T47D (cell line): ENCODE data around the gene FCN1.

Source experiments
- DNase-seq, 2 experiments: peaks; one replicate each; pipeline versions ENCODE4 v3.0.0 to v3.0.0-alpha.2; 2011 to 2012; ENCODE audit warnings: low read depth in 1 of 2, low spot score in 1 of 2
- JUND ChIP-seq: IDR thresholded peaks from 2 replicates; pipeline ENCODE4 v1.6.1; 2012; ENCODE audit warnings: low read depth
- in situ Hi-C: cut with HindIII; loops from 2 replicates; pipeline ENCODE4 v1.10.0; 2016; ENCODE audit warnings: low sequenced_read_pairs, low pct_unique_long_range_greater_than_20kb

The FCN1 gene

DNA sequence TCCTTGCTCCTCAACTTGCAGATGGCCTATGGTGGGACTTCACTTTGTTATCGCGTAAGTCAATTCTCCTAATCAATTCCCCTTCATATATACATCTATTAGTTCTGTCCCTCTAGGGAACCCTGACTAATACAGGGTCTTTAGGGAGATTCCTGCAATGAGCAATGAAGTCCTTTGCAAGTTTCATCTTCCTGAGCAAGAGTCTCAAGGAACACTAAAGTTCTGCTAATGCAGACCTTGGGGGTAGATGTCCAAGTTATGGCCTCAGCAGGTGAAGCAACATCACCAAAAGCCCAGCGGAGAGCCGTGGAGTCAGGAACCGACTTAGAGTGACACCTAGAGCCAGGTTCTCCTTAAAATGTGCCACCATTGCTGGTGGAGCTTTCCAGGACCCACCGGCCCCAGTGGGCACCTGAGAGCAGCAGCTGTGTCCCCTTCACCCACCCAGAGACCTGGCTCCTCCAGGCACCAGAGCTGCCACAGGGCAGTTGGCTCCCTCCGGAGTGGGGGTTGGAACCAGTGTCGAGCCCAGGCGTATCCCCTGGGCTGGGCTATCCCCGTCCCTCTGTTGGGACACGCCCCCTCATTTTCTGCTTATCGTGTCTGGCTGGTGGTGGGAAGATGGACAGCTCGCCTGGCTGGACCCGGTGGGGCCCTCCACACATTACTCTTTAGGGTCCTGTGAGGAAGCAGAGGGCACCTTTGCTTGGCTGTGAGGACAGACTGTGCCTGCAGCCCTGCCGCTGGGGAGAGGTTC is 10.9 kb upstream of the FCN1 start:
- no peak for TF ChIP-seq JUND
- in situ Hi-C loops: no loop called here
- no peak for DNase-seq

DNA sequence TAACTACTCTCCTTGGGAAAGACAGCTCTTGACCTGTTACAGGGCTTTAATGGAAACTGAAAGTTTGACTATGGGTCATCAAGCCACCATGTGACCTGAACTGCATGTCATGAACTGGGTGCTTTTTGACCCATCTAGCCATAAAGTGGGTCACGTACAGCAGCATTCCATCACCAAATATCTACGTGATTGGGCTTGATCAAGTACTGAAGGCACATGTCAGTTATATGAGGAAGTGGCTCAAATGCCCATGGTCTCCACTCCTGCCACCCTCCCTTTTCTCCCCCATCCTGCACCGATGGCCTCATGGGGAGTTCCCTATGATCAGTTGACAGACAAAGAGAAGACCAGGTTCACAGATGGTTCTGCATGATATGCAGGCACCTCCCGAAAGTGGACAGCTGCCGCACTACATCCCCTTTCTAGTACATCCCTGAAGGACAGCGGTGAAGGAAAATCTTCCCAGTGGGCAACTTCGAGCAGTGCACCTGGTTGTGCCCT is 7.3 kb upstream of the FCN1 start:
- DNase-seq: no peak
- no peak for TF ChIP-seq JUND
- in situ Hi-C loops: no loop called here

DNA sequence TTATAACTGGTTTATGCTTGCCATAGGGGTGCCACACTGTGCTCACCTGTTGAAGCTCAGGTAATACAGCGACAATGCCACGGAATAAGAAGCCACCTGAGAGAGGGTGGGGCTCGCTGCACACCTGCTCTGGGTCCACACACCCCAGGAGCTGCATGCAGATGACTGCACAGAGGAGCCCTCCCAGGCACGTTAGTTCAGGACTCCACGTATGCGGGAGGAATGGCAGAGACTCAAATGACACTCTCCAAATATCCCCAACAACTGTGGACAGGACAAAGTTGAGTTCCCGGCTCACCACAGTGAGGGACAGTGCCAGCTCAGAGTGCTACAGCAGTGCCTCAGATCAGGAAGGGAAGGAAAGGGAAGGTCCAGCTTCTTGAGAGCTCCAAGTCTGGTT is 5.8 kb upstream of the FCN1 start:
- no peak for TF ChIP-seq JUND
- DNase-seq: no peak
- in situ Hi-C loops: no loop called here

DNA sequence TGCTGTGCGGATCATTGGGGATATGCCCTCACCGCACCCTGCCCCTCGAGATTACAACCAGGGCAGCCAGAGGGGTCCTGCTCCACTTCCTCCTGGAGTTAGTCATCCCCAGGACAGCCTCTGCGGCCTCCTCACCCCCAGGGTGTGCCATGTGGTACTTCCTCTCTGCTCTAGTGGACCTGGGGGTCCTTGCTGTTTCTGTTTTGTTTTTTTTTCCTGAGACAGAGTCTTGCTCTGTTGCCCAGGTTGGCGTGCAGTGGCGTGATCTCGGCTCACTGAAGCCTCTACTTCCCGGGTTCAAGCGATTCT is 5.2 kb upstream of the FCN1 start:
- no peak for DNase-seq
- no peak for TF ChIP-seq JUND
- in situ Hi-C loops: no loop called here

DNA sequence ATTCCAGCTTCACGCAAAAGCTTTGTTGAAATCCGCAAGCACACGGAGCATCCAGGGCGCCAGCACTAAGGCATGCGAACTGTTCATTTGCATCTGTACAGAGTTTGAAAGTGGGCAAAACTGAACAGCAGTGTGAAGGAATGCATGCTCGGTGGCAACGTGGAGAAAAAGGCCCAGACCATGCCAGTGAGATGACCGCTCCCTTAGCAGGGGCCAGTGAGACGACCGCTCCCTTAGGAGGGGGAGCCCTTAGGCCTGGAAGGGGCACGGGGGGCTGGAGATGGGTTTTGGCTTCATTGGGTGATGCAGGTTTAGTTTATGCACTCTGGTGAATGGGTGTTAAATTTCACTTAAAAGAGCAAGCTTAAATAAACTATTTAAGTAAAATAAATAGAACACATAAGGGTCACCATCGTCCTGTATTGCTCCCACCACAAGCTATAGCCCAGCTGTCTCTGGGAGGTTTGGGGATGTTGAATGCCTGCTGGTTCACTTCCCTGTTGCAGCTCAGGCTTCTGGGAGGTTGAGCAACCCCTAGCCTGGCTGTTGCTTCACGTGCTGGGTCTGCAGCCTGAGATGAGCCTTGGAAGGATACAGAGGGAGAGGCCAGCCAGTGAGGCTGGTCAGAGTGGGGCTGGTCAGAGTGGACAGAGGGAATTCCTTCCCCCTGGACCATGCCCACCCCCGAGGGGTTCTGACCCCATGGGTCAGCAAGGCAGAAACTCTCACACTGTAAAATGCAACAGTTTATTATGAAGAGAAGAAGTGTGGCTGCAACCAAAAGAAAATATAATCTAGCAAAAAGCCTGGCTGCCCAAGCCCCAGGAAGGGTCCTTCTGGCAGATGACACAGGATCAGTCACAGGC is 4.6 kb upstream of the FCN1 start:
- TF ChIP-seq JUND: no peak
- DNase-seq: no peak
- in situ Hi-C loops: no loop called here

DNA sequence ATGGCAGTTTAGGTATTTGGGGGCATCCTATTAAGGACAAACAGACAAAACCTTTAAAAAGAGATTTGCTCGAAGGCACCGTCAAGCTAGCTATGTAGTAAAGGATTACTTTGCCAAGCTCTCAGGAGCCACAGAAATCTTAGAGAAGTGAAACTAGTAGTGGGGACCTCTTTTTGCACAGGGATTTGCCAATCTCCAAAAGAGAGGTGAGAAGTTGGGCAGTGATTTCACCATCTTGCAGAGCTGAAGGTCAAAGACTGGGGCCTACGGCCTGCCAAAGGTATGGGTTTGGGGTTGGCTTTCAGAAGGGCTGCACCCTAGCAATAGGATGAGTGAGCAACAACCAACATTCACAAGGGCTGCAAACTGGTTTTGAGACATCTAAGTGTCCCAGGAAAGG is 1.6 kb upstream of the FCN1 start:
- TF ChIP-seq JUND: no peak
- in situ Hi-C loops: no loop called here
- no peak for DNase-seq

DNA sequence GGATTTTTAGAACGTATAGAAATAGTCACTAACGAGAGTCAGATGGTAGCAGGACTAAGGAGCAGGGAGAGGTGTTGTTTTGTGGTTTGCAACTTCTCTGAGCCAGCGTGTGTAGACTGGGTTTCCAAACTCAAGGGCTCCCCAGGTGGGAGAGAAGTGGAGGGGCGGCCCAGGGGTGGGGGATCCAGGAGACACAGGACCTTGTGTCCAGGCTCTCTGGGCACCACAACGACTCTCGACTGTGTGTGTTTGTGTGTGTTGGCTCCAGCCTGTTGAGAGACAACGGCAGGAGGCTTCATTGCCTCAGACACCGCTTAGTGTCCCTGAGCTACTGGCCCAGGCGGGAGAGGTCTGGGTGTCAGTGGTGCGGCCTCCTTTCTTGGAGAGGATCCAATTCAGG is 934 bp upstream of the FCN1 start:
- no peak for TF ChIP-seq JUND
- no peak for DNase-seq
- in situ Hi-C loops: no loop called here

DNA sequence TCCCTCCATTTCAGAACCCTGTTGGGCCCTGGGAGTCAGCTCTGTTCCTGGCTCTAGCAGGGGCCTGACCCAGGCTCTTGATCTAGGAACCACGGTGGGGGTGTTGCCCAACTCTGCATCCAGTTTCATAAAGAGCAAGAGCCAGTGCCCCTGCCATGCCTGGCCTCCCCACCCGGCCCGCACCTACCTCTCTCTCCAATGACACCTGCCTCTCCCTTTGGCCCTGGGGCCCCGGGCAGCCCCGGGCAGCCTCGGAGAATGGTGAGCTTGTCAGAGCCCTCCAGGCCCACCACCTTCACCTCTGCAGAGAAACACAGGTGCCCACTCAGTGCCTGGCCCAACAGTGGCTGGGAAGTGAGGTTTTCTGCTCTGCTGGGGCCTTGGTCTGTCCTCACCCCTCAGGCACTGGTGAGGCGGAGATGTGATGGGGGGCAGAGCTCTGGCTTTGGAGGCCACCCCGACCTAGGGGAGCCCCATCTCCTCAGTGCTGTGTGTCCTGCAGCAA is 1.5 kb downstream of the FCN1 start:
- in situ Hi-C loops: no loop called here
- TF ChIP-seq JUND: no peak
- DNase-seq: no peak

DNA sequence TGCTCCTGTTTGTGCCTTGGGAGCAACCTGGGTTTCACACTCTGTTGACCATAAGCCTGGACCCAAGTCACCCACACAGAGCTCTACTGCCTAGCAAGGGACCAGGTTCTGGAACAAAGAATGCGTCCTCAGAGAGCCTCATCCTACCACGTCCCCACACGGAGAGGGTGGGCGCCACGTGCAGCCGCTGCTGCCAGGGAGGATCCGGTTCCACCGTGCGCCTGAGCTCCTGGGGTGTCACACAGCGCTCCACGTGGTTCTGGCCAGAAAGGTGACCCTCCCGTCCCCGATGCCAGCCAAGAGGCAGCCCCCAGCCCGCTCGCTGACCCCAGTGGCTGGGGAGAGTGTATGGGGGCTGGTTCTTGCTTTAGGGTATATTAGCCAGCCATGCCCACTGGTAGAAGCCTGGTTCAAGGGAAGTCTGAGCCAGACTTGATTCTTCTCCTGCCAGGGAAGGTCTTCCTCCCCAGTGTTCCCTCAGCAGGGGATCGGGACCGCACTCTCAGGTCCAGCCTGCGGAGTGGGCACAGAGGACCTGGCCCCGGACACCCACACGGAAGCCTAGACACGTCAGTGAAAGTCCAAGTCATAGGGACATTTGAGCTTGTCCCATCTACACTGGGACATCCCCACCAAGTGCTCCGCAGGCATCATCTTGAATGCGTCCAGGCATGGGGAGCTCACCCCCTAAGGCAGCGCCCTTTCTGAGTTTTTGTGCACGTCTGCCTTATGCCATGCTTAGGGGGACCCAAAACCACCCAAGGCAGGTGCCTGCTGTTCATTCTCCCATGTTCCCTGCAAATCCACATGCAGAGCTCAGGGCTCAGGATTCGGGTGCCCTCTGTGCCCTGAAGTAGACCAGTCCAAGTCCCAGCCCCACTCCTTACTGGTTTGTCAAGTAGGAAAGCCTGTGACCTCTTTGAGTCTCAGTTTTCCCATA is 2.4 kb downstream of the FCN1 start:
- DNase-seq: no peak
- in situ Hi-C loops: no loop called here
- TF ChIP-seq JUND: no peak

DNA sequence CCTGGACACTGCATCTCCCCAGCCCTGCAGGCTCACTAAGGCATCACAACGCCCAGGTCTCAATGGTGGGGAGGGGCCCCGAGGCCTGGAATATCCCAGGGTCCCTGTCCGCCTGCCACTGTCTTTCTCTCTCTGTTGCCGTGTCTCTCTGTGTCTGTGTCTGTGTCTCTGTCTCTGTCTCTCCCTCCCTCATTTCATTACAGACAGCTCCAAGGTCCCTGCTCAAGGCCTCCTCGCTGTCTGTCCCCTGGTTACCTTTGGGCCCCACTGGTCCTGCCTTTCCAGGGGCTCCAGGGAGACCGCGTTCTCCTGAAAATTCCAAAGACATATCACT is 3.2 kb downstream of the FCN1 start:
- in situ Hi-C loops: no loop called here
- DNase-seq: no peak
- no peak for TF ChIP-seq JUND

DNA sequence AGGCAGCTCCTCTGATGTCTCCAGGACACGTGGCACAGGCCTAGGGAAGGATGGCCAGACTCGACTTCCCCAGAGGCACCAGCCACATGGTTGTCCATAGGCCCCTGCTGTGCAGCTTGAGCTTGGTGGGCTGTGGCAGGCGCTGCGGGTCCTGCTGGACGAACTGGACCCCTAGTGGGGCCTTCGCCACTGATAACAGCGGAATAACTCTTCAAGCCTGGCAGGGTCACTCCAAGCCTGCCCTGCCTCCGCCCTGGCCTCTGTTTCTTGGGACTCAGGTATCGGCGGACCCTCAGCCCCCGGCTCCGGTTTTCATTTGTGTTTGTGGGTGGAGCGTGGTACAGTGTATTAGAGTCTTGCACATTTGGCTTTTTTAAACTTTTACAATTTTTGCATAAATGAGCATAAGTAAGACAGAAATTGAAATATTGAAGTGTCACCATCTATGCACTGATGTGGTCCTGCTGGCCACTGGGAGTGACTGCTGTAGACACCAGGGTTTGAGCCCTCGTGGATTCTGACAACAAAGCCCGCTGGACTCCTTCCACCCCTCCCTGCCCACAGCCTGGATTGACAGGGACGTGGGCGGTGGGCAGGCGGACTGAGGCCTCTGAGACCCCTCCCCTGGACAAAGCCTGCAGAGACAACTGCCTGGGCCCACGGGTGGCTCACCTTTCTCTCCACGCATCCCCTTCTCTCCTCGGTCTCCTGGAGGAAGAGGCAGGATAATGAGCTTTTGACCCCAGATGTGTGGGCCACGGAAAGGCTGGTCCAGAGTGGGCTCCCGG is 3.8 kb downstream of the FCN1 start:
- DNase-seq: no peak
- in situ Hi-C loops: no loop called here
- no peak for TF ChIP-seq JUND
